Measurements from ENCODE around the gene OR2A25.

OR2A25 gene, protein sequence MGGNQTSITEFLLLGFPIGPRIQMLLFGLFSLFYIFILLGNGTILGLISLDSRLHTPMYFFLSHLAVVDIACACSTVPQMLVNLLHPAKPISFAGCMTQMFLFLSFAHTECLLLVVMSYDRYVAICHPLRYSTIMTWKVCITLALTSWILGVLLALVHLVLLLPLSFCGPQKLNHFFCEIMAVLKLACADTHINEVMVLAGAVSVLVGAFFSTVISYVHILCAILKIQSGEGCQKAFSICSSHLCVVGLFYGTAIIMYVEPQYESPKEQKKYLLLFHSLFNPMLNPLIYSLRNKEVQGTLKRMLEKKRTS

GRCh38 chr7:144069511-144069910 is at the start of gene OR2A25:
TSS of gene OR2A25 (plus strand) at chr7:144069811. CDS start at chr7:144074220, 4,409 bp downstream.
- H3K4me3 ChIP-seq (ENCODE audit: low read depth, low read length), result no peak within 1 kb of the TSS
- H3K27ac ChIP-seq (ENCODE audit: low read depth, low read length), result no peak within 1 kb of the TSS
- no peaks in the 10 kb centered on the region for H3K79me2 ChIP-seq (ENCODE audit: control insufficient read depth, insufficient read depth, low read length, unreplicated experiment)
- no peaks in the 10 kb centered on the region for H3K4me1 ChIP-seq (ENCODE audit: control insufficient read depth, insufficient read depth, low read length, unreplicated experiment)
- no peaks in the 10 kb centered on the region for H3K36me3 ChIP-seq (ENCODE audit: insufficient read depth, low read length)
- H3K27me3 ChIP-seq (ENCODE audit: insufficient read depth, low read length), result peaks cover 18% of the 10 kb centered on the region; the same call in 1 of the 2 replicates
- H2AFZ ChIP-seq (ENCODE audit: low read length, unreplicated experiment), result no peak within 1 kb of the TSS

DNA sequence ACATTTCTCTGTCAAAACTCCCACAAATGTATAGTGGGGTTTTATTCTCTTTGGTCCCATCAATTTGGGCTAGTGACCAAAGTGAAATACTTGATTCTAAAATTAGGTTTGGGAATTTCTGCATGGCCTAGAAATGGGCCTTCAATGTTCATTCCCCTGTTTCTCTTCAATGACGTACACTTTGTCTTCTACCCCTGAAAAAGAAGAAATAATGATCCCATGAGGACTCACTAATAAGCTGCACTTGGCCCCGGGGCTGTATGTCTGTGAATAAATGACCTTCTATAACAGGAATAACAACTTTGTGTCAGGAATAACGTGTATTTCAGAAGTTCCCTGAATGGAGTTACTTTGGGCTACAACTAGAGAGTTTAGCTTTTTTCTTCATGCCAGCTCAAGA is 49.3 kb upstream of the OR2A25 start:
- peaks cover 25% of the 10 kb centered on the region for H3K4me1 ChIP-seq (ENCODE audit: control insufficient read depth, insufficient read depth, low read length, unreplicated experiment)
- no peak overlapping the region for H3K4me3 ChIP-seq (ENCODE audit: low read depth, low read length)
- no peak overlapping the region for H3K27ac ChIP-seq (ENCODE audit: low read depth, low read length)
- no peaks in the 10 kb centered on the region for H3K36me3 ChIP-seq (ENCODE audit: insufficient read depth, low read length)
- no peaks in the 10 kb centered on the region for H3K79me2 ChIP-seq (ENCODE audit: control insufficient read depth, insufficient read depth, low read length, unreplicated experiment)
- H3K27me3 ChIP-seq (ENCODE audit: insufficient read depth, low read length), result no peaks in the 10 kb centered on the region
- no peak overlapping the region for H2AFZ ChIP-seq (ENCODE audit: low read length, unreplicated experiment)

- Histone ChIP-seq H3K36me3 (ENCODE audit: insufficient read depth, low read length) (no peaks in the 10 kb centered on the region), H3K27me3 (ENCODE audit: insufficient read depth, low read length) (no peaks in the 10 kb centered on the region), H3K4me3 (ENCODE audit: low read depth, low read length) (no peak overlapping the region), H2AFZ (ENCODE audit: low read length, unreplicated experiment) (no peak overlapping the region), H3K27ac (ENCODE audit: low read depth, low read length) (no peak overlapping the region), H3K79me2 (ENCODE audit: control insufficient read depth, insufficient read depth, low read length, unreplicated experiment) (no peaks in the 10 kb centered on the region), H3K4me1 (ENCODE audit: control insufficient read depth, insufficient read depth, low read length, unreplicated experiment) (peaks cover 25% of the 10 kb centered on the region)
Observed at GRCh38 chr7:144022169-144022568, 47.4 kb upstream of the OR2A25 start.

DNA sequence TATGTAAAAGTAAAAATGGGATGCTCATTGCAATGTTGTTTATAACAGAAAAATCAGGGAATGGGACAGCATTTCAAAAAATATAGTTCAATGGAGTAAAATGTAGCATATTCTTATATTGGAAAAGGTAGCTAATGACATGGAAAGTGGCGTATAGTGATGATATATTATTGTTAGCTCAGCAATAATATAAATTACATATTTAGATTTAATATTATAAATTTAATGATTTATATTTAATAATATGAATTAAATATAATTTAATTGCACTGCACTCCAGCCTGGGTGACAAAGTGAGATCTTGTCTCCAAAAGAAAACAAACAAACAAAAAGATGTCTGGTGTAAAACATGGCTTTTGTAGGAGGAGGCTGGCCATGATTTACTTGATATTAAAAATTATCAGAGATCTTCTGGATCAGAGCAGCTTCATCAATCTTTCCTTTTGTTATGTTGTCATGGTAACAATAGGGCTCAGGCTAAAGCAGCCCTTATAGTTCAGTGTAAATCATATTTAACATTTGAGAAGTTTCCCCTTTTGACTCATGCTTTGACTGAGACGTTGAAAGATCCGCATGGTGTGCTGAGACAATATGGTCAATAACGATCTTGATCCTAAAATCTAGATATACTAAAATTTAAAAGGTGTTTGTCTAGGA is 46.3 kb upstream of the OR2A25 start:
- H2AFZ ChIP-seq (ENCODE audit: low read length, unreplicated experiment), result no peak overlapping the region
- no peaks in the 10 kb centered on the region for H3K36me3 ChIP-seq (ENCODE audit: insufficient read depth, low read length)

GRCh38 chr7:144024213-144024612 is 45.4 kb upstream of the OR2A25 start:
- no peak overlapping the region for H3K4me3 ChIP-seq (ENCODE audit: low read depth, low read length)
- no peak overlapping the region for H2AFZ ChIP-seq (ENCODE audit: low read length, unreplicated experiment)
- no peaks in the 10 kb centered on the region for H3K27me3 ChIP-seq (ENCODE audit: insufficient read depth, low read length)
- H3K79me2 ChIP-seq (ENCODE audit: control insufficient read depth, insufficient read depth, low read length, unreplicated experiment), result no peaks in the 10 kb centered on the region
- H3K4me1 ChIP-seq (ENCODE audit: control insufficient read depth, insufficient read depth, low read length, unreplicated experiment), result peaks cover 21% of the 10 kb centered on the region
- no peaks in the 10 kb centered on the region for H3K36me3 ChIP-seq (ENCODE audit: insufficient read depth, low read length)
- no peak overlapping the region for H3K27ac ChIP-seq (ENCODE audit: low read depth, low read length)

More for the DNA sequence above, 46.3 kb upstream of the OR2A25 start:
- Histone ChIP-seq H3K27me3 (ENCODE audit: insufficient read depth, low read length) (no peaks in the 10 kb centered on the region), H3K79me2 (ENCODE audit: control insufficient read depth, insufficient read depth, low read length, unreplicated experiment) (no peaks in the 10 kb centered on the region), H3K27ac (ENCODE audit: low read depth, low read length) (no peak overlapping the region), H3K4me3 (ENCODE audit: low read depth, low read length) (no peak overlapping the region), H3K4me1 (ENCODE audit: control insufficient read depth, insufficient read depth, low read length, unreplicated experiment) (peaks cover 27% of the 10 kb centered on the region)

GRCh38 chr7:144026203-144026883 is 43.3 kb upstream of the OR2A25 start:
- Histone ChIP-seq H2AFZ (ENCODE audit: low read length, unreplicated experiment) (peak overlapping the region; percentile 17), H3K27ac (ENCODE audit: low read depth, low read length) (no peak overlapping the region), H3K4me1 (ENCODE audit: control insufficient read depth, insufficient read depth, low read length, unreplicated experiment) (peaks cover 9% of the 10 kb centered on the region), H3K27me3 (ENCODE audit: insufficient read depth, low read length) (no peaks in the 10 kb centered on the region), H3K36me3 (ENCODE audit: insufficient read depth, low read length) (no peaks in the 10 kb centered on the region), H3K79me2 (ENCODE audit: control insufficient read depth, insufficient read depth, low read length, unreplicated experiment) (no peaks in the 10 kb centered on the region), H3K4me3 (ENCODE audit: low read depth, low read length) (no peak overlapping the region)

DNA sequence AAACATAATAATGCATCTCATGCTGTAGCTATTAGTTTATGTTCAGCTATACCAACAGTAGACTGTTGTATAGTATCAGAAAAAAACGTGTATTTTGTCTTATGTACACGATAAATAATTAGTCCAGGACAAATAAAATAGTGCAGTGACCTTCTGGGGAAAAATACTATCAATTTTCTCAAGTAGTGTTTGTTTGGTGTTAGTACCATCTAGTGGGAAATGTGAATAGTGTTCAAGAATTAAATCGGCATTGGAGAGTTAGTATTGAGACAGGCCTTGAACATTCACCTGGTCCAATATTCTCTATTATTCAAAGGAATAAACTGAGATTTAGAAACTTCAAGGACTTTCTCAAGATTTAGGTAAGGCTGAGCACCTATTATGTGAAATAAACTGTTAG is 42.5 kb upstream of the OR2A25 start:
- no peaks in the 10 kb centered on the region for H3K27me3 ChIP-seq (ENCODE audit: insufficient read depth, low read length)
- no peak overlapping the region for H3K4me3 ChIP-seq (ENCODE audit: low read depth, low read length)
- peaks cover 15% of the 10 kb centered on the region for H3K4me1 ChIP-seq (ENCODE audit: control insufficient read depth, insufficient read depth, low read length, unreplicated experiment)
- H3K36me3 ChIP-seq (ENCODE audit: insufficient read depth, low read length), result no peaks in the 10 kb centered on the region
- no peaks in the 10 kb centered on the region for H3K79me2 ChIP-seq (ENCODE audit: control insufficient read depth, insufficient read depth, low read length, unreplicated experiment)
- peak overlapping the region; percentile 17 for H2AFZ ChIP-seq (ENCODE audit: low read length, unreplicated experiment)
- H3K27ac ChIP-seq (ENCODE audit: low read depth, low read length), result no peak overlapping the region

- Histone ChIP-seq H3K4me1 (ENCODE audit: control insufficient read depth, insufficient read depth, low read length, unreplicated experiment) (peaks cover 15% of the 10 kb centered on the region), H3K4me3 (ENCODE audit: low read depth, low read length) (no peak overlapping the region), H3K36me3 (ENCODE audit: insufficient read depth, low read length) (no peaks in the 10 kb centered on the region), H3K27ac (ENCODE audit: low read depth, low read length) (peak overlapping the region; percentile 44), H2AFZ (ENCODE audit: low read length, unreplicated experiment) (no peak overlapping the region), H3K79me2 (ENCODE audit: control insufficient read depth, insufficient read depth, low read length, unreplicated experiment) (no peaks in the 10 kb centered on the region), H3K27me3 (ENCODE audit: insufficient read depth, low read length) (no peaks in the 10 kb centered on the region)
Observed at GRCh38 chr7:144027974-144028373, 41.6 kb upstream of the OR2A25 start.

- Histone ChIP-seq H3K4me3 (ENCODE audit: low read depth, low read length) (no peak overlapping the region), H3K27ac (ENCODE audit: low read depth, low read length) (no peak overlapping the region), H2AFZ (ENCODE audit: low read length, unreplicated experiment) (no peak overlapping the region), H3K4me1 (ENCODE audit: control insufficient read depth, insufficient read depth, low read length, unreplicated experiment) (peaks cover 15% of the 10 kb centered on the region), H3K36me3 (ENCODE audit: insufficient read depth, low read length) (no peaks in the 10 kb centered on the region), H3K27me3 (ENCODE audit: insufficient read depth, low read length) (no peaks in the 10 kb centered on the region), H3K79me2 (ENCODE audit: control insufficient read depth, insufficient read depth, low read length, unreplicated experiment) (no peaks in the 10 kb centered on the region)
Observed at GRCh38 chr7:144028547-144028946, 41.1 kb upstream of the OR2A25 start.

DNA sequence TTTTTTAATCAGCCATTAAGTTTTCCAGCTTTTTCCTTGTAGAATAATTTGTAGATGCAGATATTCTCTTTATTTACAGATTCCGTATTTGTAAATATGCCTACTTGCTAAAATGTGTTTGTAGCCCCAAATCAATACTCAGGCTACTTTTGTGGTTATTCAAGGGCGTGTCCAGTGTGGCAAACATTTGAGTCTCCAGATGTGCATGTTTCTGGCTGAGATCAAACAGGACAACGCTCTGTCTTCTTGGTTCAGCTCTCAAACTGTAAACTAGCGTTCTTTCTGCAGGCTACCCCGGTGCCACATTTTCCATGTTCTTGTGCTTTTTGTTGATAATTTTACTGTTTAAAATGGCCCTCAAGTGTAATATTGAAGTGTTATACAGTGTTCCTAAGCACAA is 37.1 kb upstream of the OR2A25 start:
- Histone ChIP-seq H3K36me3 (ENCODE audit: insufficient read depth, low read length) (no peaks in the 10 kb centered on the region), H2AFZ (ENCODE audit: low read length, unreplicated experiment) (no peak overlapping the region), H3K4me1 (ENCODE audit: control insufficient read depth, insufficient read depth, low read length, unreplicated experiment) (peaks cover 19% of the 10 kb centered on the region), H3K27me3 (ENCODE audit: insufficient read depth, low read length) (no peaks in the 10 kb centered on the region), H3K27ac (ENCODE audit: low read depth, low read length) (no peak overlapping the region), H3K79me2 (ENCODE audit: control insufficient read depth, insufficient read depth, low read length, unreplicated experiment) (no peaks in the 10 kb centered on the region), H3K4me3 (ENCODE audit: low read depth, low read length) (no peak overlapping the region)

All from ACC112 (cell line).